Stimulated activated CD8-positive, alpha-beta memory T cell treated with anti-CD3 and anti-CD28 coated beads, Interleukin-4, amount 100 ng/mL, for 4 hours (primary cell): Measurements from ENCODE around the gene ZNF90.
A peak's percentile ranks its signal among the peaks of the same experiment; 100 is the strongest.
"Not testable (repeated sequence)": the region's sequence is repeated elsewhere in the genome, so short reads cannot be mapped to it uniquely, and the experiment has no call there.

Experiments used
- DNase-seq, 2 donors: peaks; one replicate each; pipeline ENCODE4 v3.0.0-alpha.2; 2020; ENCODE audit warnings: low read depth in 2 of 2, low spot score in 1 of 2

ZNF90 gene

GRCh38 chr19:20077791-20078463, at the start of gene ZNF90:
ZNF90 (plus strand) TSS chr19:20078000; CDS start chr19:20078133, 133 bp downstream.
- DNase-seq = peak; percentile 67 to 71

GRCh38 chr19:20028611-20029010, 49.2 kb upstream of the ZNF90 start:
- no peak for DNase-seq

DNA sequence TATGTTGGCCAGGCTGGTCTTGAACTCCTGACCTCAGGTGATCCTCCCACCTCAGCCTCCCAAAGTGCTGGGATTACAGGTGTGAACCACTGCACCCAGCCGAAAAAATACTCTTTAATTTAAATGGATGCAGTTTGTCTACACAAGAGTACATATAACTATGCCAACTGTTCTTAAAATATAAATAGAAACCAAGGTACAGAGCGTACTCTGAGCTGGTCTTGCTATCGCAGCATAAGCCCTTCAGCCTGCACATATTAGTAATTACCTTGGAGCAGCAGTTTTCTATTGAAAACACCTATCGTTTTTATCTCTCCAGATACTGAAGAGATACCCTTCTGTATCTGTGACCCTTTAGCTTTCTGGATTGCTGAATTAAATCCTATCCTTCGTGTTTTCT, 41.9 kb upstream of the ZNF90 start:
- DNase-seq = no peak

GRCh38 chr19:20038358-20039202, 39.2 kb upstream of the ZNF90 start:
- DNase-seq = no peak

- peak; percentile 88 to 90 for DNase-seq
Measured at GRCh38 chr19:20039203-20039723, 38.5 kb upstream of the ZNF90 start, which contains the start of gene ZNF682. ZNF682 (minus strand) TSS chr19:20039505; CDS start chr19:20039345, 160 bp downstream.

DNA sequence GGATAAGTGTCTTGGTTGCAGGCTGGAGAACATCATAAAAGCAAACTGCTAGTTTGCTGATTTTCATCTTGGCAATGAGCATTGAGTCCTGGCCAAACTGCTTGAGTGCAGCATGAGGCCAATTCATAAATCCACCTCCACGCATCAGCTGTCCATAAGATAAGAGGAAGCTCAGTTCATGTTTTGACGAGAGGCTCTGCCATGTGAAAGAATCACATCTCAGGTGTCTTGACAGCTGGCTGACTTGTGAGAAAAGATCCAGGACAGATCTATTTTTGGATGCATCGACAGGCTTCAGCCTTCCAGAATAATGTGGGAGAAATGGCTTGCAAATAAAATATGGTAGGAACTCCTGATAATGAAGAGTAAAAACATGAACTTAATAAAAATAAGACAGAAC, 33.1 kb upstream of the ZNF90 start:
- no peak for DNase-seq

DNA sequence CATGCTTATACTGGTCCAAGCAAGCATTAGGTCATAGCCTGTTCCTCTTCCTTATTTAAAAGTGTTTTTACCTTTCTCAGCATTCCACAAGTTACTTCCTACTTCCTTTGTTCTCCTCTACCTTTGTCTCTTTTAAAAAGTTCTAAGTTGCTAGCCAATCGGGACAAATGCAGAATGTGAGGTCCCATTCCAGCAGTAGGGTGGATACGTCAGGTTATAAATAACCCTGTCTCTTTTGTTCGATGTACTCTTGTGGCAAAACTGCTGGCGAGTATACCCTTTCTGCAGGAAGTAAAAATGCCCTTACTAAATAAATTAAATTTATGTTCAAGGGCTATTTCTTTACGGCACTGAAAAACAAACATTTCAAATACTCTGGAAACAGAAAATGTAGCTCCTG, 32.1 kb upstream of the ZNF90 start:
- not testable (repeated sequence) for DNase-seq

- DNase-seq = peak; percentile 16 to 38
Measured at GRCh38 chr19:20051841-20052768, 25.7 kb upstream of the ZNF90 start.

DNA sequence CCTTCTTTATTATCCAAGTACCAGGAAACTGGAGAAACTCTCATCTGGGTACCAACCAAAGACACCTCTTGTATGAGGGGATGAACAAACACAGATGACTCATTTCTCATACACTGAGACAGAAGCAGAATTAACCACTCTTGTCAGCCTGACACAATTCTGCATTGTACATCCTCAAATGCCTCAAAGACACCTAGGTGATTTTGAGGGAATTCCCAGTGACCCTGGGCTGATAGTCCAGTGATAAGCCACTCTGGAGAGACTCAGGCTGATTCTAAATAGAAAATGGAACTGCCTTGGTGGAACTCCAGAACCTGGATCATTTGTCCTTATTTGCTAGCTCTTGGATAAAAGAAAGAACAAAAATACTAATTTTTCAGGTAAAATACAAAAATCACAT, 19.1 kb upstream of the ZNF90 start:
- not testable (repeated sequence) for DNase-seq

DNA sequence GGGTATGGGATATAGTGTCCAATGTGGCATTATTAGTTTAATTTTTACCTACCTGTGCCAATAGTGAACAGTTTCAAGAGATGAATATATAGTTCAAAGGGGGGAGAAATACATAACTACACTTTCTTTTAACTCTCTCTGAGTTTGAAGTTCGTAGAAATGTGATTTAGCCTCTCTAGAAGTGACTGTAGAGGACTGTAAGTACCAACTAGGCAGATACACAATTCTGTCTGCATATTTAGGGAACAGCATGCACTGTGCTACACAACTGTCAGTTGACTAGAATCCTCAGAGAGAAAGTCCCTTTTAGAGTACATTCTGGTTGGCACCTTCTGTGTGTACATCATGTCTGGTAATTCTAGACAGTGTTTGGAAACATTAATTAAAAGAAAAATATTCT, 17.5 kb upstream of the ZNF90 start:
- DNase-seq = no peak

GRCh38 chr19:20066861-20067260, 10.9 kb upstream of the ZNF90 start:
- DNase-seq = no peak

GRCh38 chr19:20067943-20068342, 9.9 kb upstream of the ZNF90 start:
- DNase-seq = no peak

GRCh38 chr19:20068559-20068958, 9.2 kb upstream of the ZNF90 start:
- DNase-seq = not testable (repeated sequence)

DNA sequence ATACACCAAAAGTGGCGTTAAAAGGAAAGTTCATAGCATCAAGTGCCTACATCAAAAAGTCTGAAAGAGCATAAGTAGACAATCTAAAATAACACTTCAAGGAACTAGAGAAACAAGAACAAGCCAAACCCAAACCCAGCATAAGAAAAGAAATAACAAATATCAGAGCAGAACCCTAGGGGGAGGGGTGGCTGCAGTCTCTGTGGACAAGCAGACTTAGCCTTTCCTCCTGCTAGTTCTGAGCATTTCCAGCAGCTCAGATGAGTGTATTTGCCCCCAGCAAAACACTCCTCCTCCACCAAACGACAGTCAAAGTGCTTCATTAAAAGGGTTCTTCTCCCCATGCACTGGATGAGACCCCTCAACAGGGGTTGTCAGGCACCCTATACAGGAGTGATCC, 7.1 kb upstream of the ZNF90 start:
- no peak for DNase-seq

GRCh38 chr19:20072936-20073335, 4.9 kb upstream of the ZNF90 start:
- DNase-seq = no peak

GRCh38 chr19:20078581-20079031, 806 bp downstream of the ZNF90 start:
- DNase-seq = no peak

DNA sequence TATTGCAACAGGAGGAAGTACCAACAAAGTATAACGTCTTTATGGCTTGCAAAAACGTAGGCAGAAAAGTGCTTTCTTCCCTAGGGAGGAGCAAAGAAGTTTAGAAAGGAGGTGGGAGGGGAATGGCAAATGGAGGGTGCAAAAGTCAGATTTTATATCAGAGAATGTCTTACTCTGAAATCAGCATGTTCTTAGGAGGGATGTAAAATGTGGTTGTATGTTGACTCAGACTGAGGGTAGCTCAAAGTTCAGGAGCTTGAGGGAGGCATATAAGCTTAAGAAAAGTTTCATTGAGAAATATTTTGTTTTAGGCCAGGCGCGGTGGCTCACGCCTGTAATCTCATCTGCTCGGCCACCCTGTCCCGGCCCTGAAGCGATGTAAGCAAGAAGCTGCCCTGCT, 1.7 kb downstream of the ZNF90 start:
- no peak for DNase-seq

GRCh38 chr19:20080656-20081055, 2.9 kb downstream of the ZNF90 start:
- DNase-seq = no peak

- DNase-seq = not testable (repeated sequence)
Measured at GRCh38 chr19:20082232-20082833, 4.5 kb downstream of the ZNF90 start.

GRCh38 chr19:20082876-20083275, 5.1 kb downstream of the ZNF90 start:
- not testable (repeated sequence) for DNase-seq
